Gastrocnemius medialis (tissue), 4 donors: ENCODE results near the gene FRY. TPM values are rescaled to one million over a fixed set of nuclear protein-coding genes. Genes with fewer than 3 reads are reported as not detected.
"Not testable (repeated sequence)": the region's sequence is repeated elsewhere in the genome, so short reads cannot be mapped to it uniquely, and the experiment has no call there.

ENCODE experiments used
- ATAC-seq, 2 donors: fragments of 150-250 bp; one replicate each; pipeline ENCODE4 v1.9.1; 2016
- DNase-seq, 2 donors: peaks; one replicate each; pipeline ENCODE4 v3.0.0-alpha.2; 2019
- H3K27ac ChIP-seq, 4 donors: fragments of 200-600 bp; sonication (generic); 1 replicate in 1 of 4; 2 replicates in 3 of 4; pipeline ENCODE4 v1.5.1; 2016 to 2018; ENCODE audit warnings: mild to moderate bottlenecking in 2 of 4, moderate library complexity in 1 of 4
- H3K27me3 ChIP-seq, 3 donors: fragments of 200-600 bp; sonication (generic) in 2 of 3; 1 replicate in 1 of 3; 2 replicates in 2 of 3; pipeline versions ENCODE4 v1.5.1 to v1.6.0; 2016 to 2019; ENCODE audit warnings: mild to moderate bottlenecking in 1 of 3, moderate library complexity in 1 of 3
- H3K36me3 ChIP-seq, 2 donors: fragments of 200-600 bp; sonication (generic) in 1 of 2; one replicate each; pipeline ENCODE4 v1.5.1; 2017 to 2018
- H3K4me1 ChIP-seq, 2 donors: fragments of 200-600 bp; sonication (generic) in 1 of 2; one replicate each; pipeline ENCODE4 v1.5.1; 2016 to 2017; ENCODE audit warnings: mild to moderate bottlenecking in 2 of 2
- H3K4me3 ChIP-seq, 4 donors: fragments of 200-600 bp; sonication (generic) in 3 of 4; 1 replicate in 1 of 4; 2 replicates in 3 of 4; pipeline ENCODE4 v1.5.1; 2016 to 2019; ENCODE audit warnings: mild to moderate bottlenecking in 2 of 4
- H3K9me3 ChIP-seq, 3 donors: fragments of 200-600 bp; sonication (generic) in 2 of 3; 1 replicate in 1 of 3; 2 replicates in 2 of 3; pipeline ENCODE4 v1.5.1; 2016 to 2019
- CTCF ChIP-seq, 5 experiments: fragments of 450-650 bp in 3 of 5; fragments of 200-600 bp in 2 of 5; sonication (generic) in 2 of 5; IDR thresholded peaks in 4 of 5; conservative IDR thresholded peaks in 1 of 5; 1 replicate in 4 of 5; 2 replicates in 1 of 5; pipeline ENCODE4 v1.5.1; 2016 to 2019; ENCODE audit warnings: antibody characterized with exemption in 5 of 5, mild to moderate bottlenecking in 3 of 5, moderate library complexity in 3 of 5
- POLR2A ChIP-seq, 2 donors: fragments of 450-650 bp; IDR thresholded peaks; one replicate each; pipeline ENCODE4 v1.6.1; 2017; ENCODE audit warnings: antibody characterized with exemption in 2 of 2, mild to moderate bottlenecking in 2 of 2, moderate library complexity in 2 of 2
- in situ Hi-C, 4 donors: fragments of 200-750 bp; cut with MboI; loops; one replicate each; pipeline versions ENCODE4 v1.15.0 to v1.8.0; 2017; ENCODE audit warnings: low sequenced_read_pairs in 4 of 4
- intact Hi-C: fragments of 100-400 bp; cut with DNase I; formaldehyde crosslinking; loops from one replicate; pipeline ENCODE4 v1.15.1; 2023; ENCODE audit warnings: low total_unique reads
- total RNA-seq, 4 donors: library from RNA; depleted of rRNA; stranded (reverse); fragments of >200 nt; gene quantifications; one replicate each; pipeline versions ENCODE4 v1.1.0 to v1.2.3, GENCODE V29; 2016

The FRY gene
- total RNA-seq, 4 donors from 2014 or later, result 10.1 to 48.3 (median 21.4) TPM

- H3K4me3 ChIP-seq, result no peak overlapping the region
- H3K9me3 ChIP-seq, result no peaks in the 10 kb centered on the region
- H3K27ac ChIP-seq, result no peak overlapping the region
- ATAC-seq (no peak), DNase-seq (no peak)
- TF ChIP-seq POLR2A (IDR thresholded peaks at IDR 0.05), result no peak
- no peak for TF ChIP-seq CTCF (IDR thresholded peaks at IDR 0.05 in 4 of 5, conservative IDR thresholded peaks at IDR 0.05 in 1 of 5)
- no peaks in the 10 kb centered on the region for H3K4me1 ChIP-seq
- intact Hi-C loops (no loop called here), in situ Hi-C loops (no loop called here)
- H3K27me3 ChIP-seq, result no peaks in the 10 kb centered on the region
- H3K36me3 ChIP-seq, result no peaks in the 10 kb centered on the region
Observed at GRCh38 chr13:31998131-31998530, 33.4 kb upstream of the FRY start.

GRCh38 chr13:32000754-32001153 lies 30.8 kb upstream of the FRY start:
- in situ Hi-C loops, result loop anchor here in 1 of 4 donors (25.0 kb wide), 1 partner anchor 312 kb away; the partner anchor contains the start of genes BRCA2 and ZAR1L
- ATAC-seq, result not testable (repeated sequence)

GRCh38 chr13:32001154-32001768 lies 30.3 kb upstream of the FRY start:
- in situ Hi-C loops (loop anchor here in 1 of 4 donors (25.0 kb wide), 1 partner anchor 311 kb away; the partner anchor contains the start of genes BRCA2 and ZAR1L), intact Hi-C loops (no loop called here)
- no peaks in the 10 kb centered on the region for H3K9me3 ChIP-seq
- TF ChIP-seq POLR2A (IDR thresholded peaks at IDR 0.05) (no peak), CTCF (IDR thresholded peaks at IDR 0.05 in 4 of 5, conservative IDR thresholded peaks at IDR 0.05 in 1 of 5) (peak; percentile 36 to 55 (median 52))
- H3K4me3 ChIP-seq, result no peak overlapping the region
- H3K27ac ChIP-seq, result no peak overlapping the region
- no peaks in the 10 kb centered on the region for H3K4me1 ChIP-seq
- H3K36me3 ChIP-seq, result no peaks in the 10 kb centered on the region
- ATAC-seq (peak; percentile 68 to 85), DNase-seq (no peak)
- no peaks in the 10 kb centered on the region for H3K27me3 ChIP-seq

More at GRCh38 chr13:32000754-32001153, 30.8 kb upstream of the FRY start:
- H3K27ac ChIP-seq, H3K27me3 ChIP-seq, H3K36me3 ChIP-seq, DNase-seq, H3K9me3 ChIP-seq, H3K4me1 ChIP-seq, H3K4me3 ChIP-seq, intact Hi-C loops: not testable (repeated sequence)

GRCh38 chr13:32001769-32002168 lies 29.8 kb upstream of the FRY start:
- H3K27me3 ChIP-seq, result no peaks in the 10 kb centered on the region
- in situ Hi-C loops (loop anchor here in 1 of 4 donors (25.0 kb wide), 1 partner anchor 311 kb away; the partner anchor contains the start of genes BRCA2 and ZAR1L), intact Hi-C loops (no loop called here)
- no peak overlapping the region for H3K27ac ChIP-seq
- no peak for ATAC-seq
- DNase-seq, result no peak
- H3K4me1 ChIP-seq, result no peaks in the 10 kb centered on the region
- H3K9me3 ChIP-seq, result no peaks in the 10 kb centered on the region
- H3K36me3 ChIP-seq, result no peaks in the 10 kb centered on the region
- TF ChIP-seq CTCF (IDR thresholded peaks at IDR 0.05 in 4 of 5, conservative IDR thresholded peaks at IDR 0.05 in 1 of 5) (no peak), POLR2A (IDR thresholded peaks at IDR 0.05) (no peak)
- no peak overlapping the region for H3K4me3 ChIP-seq

GRCh38 chr13:32002873-32003272 lies 28.7 kb upstream of the FRY start:
- intact Hi-C loops, result no loop called here
- Histone ChIP-seq H3K27me3 (no peaks in the 10 kb centered on the region), H3K36me3 (no peaks in the 10 kb centered on the region), H3K9me3 (no peaks in the 10 kb centered on the region), H3K4me3 (no peak overlapping the region), H3K4me1 (no peaks in the 10 kb centered on the region), H3K27ac (no peak overlapping the region)
- ATAC-seq (no peak), DNase-seq (no peak)
- TF ChIP-seq CTCF (IDR thresholded peaks at IDR 0.05 in 4 of 5, conservative IDR thresholded peaks at IDR 0.05 in 1 of 5) (no peak), POLR2A (IDR thresholded peaks at IDR 0.05) (no peak)
- in situ Hi-C loops, result loop anchor here in 1 of 4 donors (25.0 kb wide), 1 partner anchor 309 kb away; the partner anchor contains the start of genes BRCA2 and ZAR1L
